ENCODE measurements around the gene WDR47. TPM values are rescaled to one million over a fixed set of nuclear protein-coding genes. Genes with fewer than 3 reads are reported as not detected.
"Not testable (repeated sequence)": the region's sequence is repeated elsewhere in the genome, so short reads cannot be mapped to it uniquely, and the experiment has no call there.

Gene WDR47
- total RNA-seq, 1 donor from 2014 or later, result 14.6 TPM

- no peak for ATAC-seq
- intact Hi-C loops (cut with DNase I), result no loop called here
- no peak for DNase-seq (ENCODE audit: missing footprints)
These were observed 18.8 kb upstream of the WDR47 start for GRCh38 chr1:109060707-109061106.

GRCh38 chr1:109059026-109059425, 17.1 kb upstream of the WDR47 start:
- intact Hi-C loops (cut with DNase I), result no loop called here
- no peak for DNase-seq (ENCODE audit: missing footprints)
- ATAC-seq, result no peak

DNA sequence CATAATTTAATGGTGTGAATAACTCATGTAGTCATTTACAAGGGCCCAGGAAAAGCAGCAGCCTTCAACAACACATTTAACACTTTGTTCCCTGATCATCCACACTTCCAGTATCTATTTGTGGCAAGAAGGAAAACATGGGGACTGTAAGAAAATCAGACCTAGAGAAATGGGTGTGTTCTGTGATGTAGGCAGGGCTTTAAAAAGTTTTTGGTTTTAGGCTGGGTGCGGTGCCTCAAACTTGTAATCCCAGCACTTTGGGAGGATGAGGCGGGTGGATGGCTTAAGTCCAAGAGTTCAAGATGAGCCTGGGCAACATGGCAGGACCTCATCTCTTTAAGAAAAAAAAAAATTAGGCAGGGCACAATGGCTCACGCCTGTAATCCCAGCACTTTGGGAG, 14.2 kb upstream of the WDR47 start:
- intact Hi-C loops (cut with DNase I), result no loop called here
- no peak for DNase-seq (ENCODE audit: missing footprints)
- ATAC-seq, result no peak

DNA sequence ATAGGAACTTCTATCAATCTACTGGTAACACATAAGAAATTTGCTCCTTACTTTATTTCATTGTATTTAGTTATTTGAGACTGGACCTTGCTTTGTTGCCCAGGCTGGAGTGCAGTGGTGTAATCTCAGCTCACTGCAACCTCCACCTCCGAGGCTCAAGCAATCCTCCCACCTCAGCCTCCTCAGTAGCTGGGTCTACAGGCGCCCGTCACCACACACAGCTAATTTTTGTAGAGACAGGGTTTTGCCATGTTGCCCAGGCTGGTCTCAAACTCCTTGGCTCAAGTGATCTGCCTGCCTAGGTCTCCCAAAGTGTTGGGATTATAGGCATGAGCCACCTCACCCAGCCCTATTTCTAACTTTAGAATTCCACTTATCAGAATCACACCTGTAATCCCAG, 10.2 kb upstream of the WDR47 start:
- DNase-seq (ENCODE audit: missing footprints); intact Hi-C loops (cut with DNase I); ATAC-seq: not testable (repeated sequence)

- ATAC-seq (no peak), DNase-seq (ENCODE audit: missing footprints) (no peak)
- intact Hi-C loops (cut with DNase I), result no loop called here
These were observed 8.5 kb upstream of the WDR47 start for GRCh38 chr1:109050228-109050995.

DNA sequence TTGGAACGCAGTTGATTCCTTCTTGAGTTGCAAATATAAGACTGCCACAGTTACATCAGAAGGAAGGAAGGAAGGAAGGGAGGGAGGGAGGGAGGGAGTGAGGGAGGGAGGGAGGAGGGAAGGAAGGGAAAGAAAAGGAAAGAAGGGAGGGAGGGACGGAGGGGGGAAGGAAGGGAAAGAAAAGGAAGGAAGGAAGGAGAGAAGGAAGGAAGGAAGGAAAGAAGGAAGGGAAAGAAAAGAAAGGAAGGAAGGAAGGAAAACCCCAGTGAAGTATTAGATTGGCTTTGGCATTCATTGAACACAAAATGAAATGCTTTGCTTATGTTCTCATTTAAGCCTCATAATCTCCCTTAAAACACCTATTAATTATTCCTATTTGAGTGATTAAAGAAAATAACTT, 6.4 kb upstream of the WDR47 start:
- ATAC-seq, result no peak
- no peak for DNase-seq (ENCODE audit: missing footprints)
- intact Hi-C loops (cut with DNase I), result no loop called here

DNA sequence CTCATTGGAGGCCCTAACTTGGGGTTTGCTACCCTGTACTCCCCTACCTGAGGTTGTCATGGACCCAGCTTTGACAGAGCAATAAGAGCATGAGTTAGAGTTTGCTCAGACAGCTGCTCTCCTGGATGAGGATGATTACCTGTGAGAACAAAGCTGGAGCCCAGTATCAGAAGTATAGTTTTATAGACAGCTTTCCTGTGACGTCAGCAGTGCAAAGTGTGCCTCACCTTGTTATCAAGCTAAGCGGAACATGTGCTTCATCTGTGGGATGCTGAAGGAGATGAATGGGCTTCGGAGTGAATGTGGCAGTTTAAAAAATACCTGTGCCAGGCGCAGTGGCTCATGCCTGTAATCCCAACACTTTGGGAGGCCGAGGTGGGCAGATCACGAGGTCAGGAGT, 5.4 kb upstream of the WDR47 start:
- ATAC-seq, result no peak
- intact Hi-C loops (cut with DNase I), result no loop called here

DNA sequence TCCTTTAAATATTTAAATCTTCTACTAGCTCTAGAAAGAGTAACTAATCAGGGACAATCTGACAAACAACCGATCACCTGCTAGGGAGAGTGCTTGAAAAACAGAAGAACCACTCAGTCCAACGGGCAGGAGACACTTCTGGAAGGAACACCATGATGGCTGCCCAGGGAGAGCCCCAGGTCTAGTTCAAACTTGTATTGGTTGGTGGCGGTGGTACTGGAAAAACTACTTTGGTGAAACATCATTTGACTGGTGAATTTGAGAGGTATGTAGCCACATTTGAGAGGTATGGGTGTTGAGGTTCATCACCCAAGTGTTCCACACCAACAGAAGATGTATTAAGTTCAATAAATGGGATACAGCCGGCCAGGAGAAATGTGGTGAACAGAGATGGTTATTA, 4.8 kb upstream of the WDR47 start:
- intact Hi-C loops (cut with DNase I), result no loop called here
- DNase-seq (ENCODE audit: missing footprints), result no peak
- no peak for ATAC-seq

More for the DNA sequence above, 5.4 kb upstream of the WDR47 start:
- no peak for DNase-seq (ENCODE audit: missing footprints)

DNA sequence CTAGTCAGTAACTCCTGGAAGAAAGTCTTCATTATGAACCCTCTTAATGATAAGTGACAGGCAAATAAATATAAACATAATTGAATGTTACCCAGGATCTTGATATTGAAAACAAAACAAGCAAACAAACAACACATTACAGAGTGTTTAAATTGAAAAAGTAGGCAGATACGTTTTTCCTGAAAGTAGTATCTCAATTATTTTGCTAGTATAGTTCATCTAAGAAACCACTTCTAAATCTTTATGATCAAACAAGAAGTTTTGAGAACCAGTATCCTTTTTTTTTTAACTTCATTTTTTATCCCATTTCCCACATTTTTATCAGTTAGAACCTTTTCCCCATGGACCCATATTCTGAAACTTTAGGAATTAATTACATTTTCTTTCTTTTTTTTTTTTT, 3.7 kb upstream of the WDR47 start:
- no peak for ATAC-seq
- intact Hi-C loops (cut with DNase I), result no loop called here
- no peak for DNase-seq (ENCODE audit: missing footprints)

DNA sequence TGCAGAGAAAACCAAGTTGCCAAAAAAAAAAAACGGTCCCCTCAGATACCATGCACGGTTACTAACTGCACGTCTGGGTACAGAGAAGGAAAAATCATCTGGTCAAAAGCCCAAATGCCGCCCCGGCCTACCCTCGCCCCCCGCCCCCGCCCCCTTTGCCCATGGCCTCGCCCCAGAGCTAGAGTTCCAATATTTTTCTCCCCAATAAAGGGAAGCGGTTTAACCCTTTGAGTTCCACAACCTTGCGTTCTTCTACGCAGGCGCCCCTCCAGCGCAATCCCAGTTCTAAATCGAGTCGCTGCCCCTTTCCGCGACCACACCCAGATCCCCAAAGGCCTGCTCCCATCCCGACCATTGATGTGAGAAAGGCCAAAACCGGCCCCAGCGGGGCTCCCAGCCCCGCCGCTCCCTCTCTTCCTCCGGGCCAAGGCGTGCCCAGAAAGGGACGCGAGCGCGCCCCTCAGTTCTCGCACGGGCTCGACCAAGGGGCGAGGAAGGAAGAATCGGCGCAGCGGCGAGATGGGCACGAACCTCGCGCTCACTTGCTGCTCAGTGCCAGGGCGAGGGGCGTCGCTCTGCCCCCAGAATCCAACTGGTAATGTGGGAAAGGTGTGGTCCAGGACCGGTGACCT, 797 bp downstream of the WDR47 start:
- peak; percentile 71 for DNase-seq (ENCODE audit: missing footprints)
- intact Hi-C loops (cut with DNase I), result loop anchor here (5.0 kb wide), 2 partner anchors 51 to 71 kb away; partner anchors contain the start of genes ELAPOR1 and TMEM167B
- peak; percentile 11 for ATAC-seq

- DNase-seq (ENCODE audit: missing footprints), result no peak
- ATAC-seq, result no peak
- intact Hi-C loops (cut with DNase I), result loop anchor here (5.0 kb wide), 2 partner anchors 52 to 72 kb away; partner anchors contain the start of genes ELAPOR1 and TMEM167B
These were observed 1.3 kb downstream of the WDR47 start for GRCh38 chr1:109040627-109040988.

DNA sequence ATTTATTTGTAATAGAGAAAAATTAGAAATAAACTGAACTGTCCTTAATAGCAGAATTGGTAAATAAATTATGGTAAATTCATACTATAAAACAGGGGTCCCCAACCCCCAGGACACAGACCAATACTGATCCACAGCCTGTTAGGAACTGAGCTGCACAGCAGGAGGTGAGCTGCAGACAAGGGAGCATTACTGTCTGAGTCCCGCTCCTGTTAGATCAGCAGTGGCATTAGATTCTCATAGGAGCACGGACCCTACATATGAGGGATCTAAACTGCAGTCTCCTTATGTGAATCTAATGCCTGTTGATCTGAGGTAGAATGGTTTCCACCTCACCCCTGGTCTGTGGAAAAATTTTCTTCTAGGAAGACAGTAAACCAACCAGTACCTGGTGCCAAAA, 7.5 kb downstream of the WDR47 start:
- ATAC-seq, result no peak
- intact Hi-C loops (cut with DNase I), result no loop called here
- no peak for DNase-seq (ENCODE audit: missing footprints)

GRCh38 chr1:109029493-109029892, 12.4 kb downstream of the WDR47 start:
- intact Hi-C loops (cut with DNase I), result not testable (repeated sequence)

DNA sequence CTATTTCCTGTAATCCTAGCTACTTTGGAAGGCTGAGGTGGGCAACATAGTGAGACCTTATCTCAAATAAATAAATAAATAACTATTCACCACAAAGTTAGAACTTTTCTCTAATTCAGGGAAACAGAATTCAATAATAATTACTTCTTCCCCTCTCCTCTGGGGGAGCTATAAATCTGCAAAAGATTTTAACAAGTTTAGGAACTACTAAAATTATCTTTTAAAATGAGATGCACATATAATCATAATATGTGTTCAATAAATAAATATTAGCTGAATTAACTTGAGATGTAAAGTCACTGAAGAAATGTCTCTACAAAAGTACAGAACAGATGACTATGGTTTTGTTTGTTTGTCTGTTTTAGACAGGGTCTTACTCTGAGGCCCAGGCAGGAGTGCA, 14.1 kb downstream of the WDR47 start:
- intact Hi-C loops (cut with DNase I), result no loop called here
- ATAC-seq (no peak), DNase-seq (ENCODE audit: missing footprints) (no peak)

More at GRCh38 chr1:109029493-109029892, 12.4 kb downstream of the WDR47 start:
- DNase-seq (ENCODE audit: missing footprints); ATAC-seq: not testable (repeated sequence)

GRCh38 chr1:109025694-109026093, 16.2 kb downstream of the WDR47 start:
- intact Hi-C loops (cut with DNase I), result no loop called here
- ATAC-seq (no peak), DNase-seq (ENCODE audit: missing footprints) (no peak)

DNA sequence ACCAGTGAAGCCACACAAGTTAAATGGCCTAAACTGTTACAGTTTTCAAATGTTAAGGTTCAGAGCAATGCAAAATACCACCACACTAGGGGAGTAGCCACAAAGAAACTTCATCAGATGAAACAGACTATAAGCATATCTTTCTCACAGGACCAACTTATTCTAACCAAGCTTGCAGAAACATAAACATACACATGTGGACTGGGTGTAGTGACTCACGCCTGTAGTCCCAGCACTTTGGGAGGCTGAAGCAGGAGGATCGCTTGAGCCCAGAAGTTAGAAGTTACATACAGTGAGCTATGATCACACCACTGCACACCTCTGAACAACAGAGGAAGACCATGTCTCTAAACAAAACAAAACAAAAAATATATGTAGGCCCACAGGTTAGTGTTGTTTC, 17.3 kb downstream of the WDR47 start:
- intact Hi-C loops (cut with DNase I), result no loop called here
- ATAC-seq (no peak), DNase-seq (ENCODE audit: missing footprints) (no peak)

GRCh38 chr1:109020693-109021257, 21.1 kb downstream of the WDR47 start:
- no peak for ATAC-seq
- DNase-seq (ENCODE audit: missing footprints), result no peak
- intact Hi-C loops (cut with DNase I), result no loop called here

DNA sequence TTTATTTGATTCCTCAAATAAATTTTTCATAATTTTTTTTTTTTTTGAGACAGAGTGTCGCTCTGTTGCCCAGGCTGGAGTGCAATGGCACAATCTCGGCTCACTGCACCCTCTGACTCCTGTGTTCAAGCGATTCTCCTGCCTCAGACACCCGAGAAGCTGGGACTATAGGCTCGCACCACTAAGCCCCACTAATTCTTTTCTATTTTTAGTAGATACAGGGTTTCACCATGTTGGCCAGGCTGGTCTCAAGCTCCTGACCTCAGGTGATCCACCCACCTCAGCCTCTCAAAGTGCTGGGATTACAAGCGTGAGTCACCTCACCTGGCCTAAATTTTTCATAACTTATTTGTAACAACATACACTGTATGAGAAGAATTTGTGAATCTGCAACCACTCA, 24.2 kb downstream of the WDR47 start:
- DNase-seq (ENCODE audit: missing footprints); intact Hi-C loops (cut with DNase I); ATAC-seq: not testable (repeated sequence)

- ATAC-seq, result no peak
- DNase-seq (ENCODE audit: missing footprints), result no peak
These were observed 24.8 kb downstream of the WDR47 start for GRCh38 chr1:109017134-109017533.

DNA sequence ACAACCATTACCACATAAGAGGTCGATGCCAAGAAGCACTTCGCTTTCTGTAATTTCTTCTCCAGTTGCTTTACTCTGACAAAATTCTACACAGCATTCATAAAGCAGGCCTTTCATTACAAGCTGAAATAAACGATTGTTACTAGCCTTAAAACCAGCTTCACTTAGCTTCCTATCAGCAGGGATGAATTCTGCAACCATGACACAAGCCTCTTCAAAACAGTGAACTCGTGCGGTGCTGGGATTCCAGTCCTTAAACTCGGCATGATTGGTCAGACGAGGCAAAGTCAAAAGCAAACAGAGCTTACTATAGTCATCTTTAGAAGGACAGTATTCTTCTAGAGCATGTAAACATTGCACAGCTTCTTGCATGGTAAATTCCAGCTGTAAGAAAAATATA, 30.6 kb downstream of the WDR47 start:
- no peak for ATAC-seq
- no peak for DNase-seq (ENCODE audit: missing footprints)
- intact Hi-C loops (cut with DNase I), result no loop called here

More at GRCh38 chr1:109017134-109017533, 24.8 kb downstream of the WDR47 start:
- intact Hi-C loops (cut with DNase I), result no loop called here
